ENCODE measurements around the gene ENGASE.
"Not testable (repeated sequence)": the region's sequence is repeated elsewhere in the genome, so short reads cannot be mapped to it uniquely, and the experiment has no call there.

The ENGASE gene, protein sequence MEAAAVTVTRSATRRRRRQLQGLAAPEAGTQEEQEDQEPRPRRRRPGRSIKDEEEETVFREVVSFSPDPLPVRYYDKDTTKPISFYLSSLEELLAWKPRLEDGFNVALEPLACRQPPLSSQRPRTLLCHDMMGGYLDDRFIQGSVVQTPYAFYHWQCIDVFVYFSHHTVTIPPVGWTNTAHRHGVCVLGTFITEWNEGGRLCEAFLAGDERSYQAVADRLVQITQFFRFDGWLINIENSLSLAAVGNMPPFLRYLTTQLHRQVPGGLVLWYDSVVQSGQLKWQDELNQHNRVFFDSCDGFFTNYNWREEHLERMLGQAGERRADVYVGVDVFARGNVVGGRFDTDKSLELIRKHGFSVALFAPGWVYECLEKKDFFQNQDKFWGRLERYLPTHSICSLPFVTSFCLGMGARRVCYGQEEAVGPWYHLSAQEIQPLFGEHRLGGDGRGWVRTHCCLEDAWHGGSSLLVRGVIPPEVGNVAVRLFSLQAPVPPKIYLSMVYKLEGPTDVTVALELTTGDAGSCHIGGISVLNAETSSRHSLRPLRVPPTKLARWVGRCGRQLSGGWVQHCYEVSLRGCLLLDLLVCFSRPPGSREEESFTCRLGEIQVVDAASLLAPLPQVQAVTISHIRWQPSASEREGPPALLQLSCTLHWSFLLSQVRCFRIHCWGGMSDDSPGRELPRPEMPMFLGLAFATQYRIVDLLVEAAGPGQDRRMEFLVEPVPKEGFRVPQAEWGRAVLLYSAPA

DNA sequence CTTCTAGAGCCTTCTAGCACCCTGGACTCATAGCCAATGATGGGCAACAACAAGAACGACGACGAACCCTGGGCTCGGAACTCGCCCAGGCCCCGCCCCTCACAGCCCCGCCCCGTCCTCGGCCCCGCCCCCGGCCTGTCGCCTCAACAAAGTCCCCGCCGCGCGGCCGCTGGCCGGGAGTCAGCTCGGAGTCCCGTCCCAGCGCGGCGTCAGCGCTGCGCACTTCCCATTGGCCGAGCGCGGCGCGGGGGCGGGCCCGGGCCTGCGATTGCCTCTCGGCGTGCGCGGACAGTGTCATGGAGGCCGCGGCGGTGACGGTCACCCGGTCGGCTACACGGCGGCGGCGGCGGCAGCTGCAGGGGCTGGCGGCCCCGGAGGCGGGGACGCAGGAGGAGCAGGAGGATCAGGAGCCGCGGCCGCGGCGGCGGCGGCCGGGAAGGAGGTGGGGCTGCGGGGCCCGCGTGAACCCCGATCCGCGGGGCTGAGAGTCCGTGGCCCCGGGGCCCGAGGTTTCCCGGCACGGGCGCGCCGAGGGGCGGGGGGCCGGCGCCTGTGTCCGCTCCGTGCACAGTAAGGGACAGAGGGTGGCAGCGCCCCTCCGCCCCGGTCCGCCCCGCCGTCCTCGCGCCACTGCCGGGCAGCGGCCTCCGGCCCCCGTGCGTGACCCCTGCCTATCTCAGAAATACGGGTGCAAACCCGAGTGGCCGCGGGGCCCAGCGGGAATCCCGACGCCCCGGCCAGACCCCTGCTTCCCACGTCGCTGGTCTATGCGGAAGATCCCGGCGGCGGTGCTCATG is at the start of gene ENGASE:
TSS of gene ENGASE (plus strand) at position 176 of the 797 bp plus-strand sequence. CDS start at position 297, 121 bp downstream.
- DNase-seq: peak; percentile 94

DNA sequence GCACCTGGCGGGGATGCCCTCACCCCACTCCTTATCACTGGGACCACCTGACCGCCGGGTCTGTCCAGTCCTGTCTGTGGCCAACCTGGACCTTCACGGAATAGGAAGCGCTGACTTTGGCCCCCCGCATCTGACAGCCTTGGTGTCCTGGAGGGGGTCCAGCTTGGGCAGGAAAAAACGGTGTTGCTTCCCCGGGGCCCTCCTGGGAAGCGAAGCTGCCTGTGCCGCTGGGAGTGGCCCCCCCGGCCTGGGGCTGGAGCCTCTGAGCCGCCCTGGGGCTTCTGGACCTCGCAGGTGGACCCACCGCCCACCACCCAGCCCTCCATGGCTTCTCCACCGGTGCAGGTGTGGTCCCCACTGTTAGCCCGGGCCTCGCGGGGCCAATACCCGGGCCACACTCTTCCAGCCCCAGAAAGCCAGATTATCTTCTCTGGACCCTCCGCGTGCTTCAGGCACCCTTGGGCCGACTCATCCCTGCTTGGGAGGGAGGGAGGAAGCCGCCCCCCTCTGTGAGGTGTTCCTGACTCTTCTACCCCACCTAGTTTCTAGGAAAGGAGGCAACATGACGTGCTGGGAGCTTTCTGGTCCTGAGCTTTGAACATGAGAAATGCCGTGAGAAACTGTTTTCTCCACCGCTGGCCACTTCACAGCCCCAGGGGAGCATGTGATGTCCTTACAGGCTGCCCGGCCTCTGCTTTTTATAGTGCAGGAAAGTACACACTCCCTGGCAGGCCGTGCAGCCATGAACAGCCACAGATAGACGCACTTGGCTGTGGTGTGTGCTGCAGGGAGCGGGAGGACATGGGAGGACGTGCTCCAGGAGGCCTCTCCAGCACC is 49.5 kb upstream of the ENGASE start:
- DNase-seq: no peak

DNA sequence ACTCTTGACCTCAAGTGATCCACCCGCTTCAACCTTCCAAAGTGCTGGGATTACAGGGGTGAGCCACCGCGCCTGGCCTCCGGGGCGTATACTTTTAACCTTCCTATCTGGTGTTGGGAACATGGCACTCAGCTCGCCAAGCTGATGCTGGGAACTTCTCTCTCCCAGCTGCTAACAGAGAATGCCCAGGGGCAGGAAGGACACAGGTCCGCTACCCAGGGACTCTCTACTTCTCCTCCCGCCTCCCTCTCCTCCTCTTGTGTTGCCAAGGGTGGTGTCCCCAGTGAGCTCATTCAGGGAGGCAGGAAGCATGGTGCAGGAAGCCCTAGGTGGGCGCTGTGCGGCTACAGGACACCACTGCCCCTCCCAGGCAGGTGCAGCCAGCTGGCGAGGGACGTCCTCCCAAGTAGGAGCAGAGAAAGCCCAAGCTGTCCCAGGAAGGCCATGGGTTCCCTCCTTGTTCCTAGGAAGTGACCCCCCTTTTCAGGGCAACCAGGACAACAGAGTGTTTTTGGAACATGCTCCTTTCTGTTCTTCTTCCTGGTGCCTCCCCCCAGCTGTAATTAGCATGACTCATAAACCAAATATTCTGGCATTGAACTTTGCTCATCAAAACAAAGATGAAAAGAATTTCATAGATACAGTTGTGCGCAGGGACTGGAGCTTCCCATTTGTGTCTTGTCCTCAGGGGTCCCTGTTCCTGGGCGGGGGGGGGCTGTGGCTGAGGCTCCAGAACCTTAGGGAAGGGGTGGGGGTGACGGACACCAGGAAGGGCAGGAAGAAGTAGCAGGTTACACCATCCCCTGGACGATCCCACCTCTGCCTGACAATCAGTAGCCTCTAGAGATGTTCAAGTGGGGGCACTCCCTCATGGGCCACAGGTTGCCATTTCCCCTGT is 48.0 kb upstream of the ENGASE start:
- DNase-seq: no peak

DNA sequence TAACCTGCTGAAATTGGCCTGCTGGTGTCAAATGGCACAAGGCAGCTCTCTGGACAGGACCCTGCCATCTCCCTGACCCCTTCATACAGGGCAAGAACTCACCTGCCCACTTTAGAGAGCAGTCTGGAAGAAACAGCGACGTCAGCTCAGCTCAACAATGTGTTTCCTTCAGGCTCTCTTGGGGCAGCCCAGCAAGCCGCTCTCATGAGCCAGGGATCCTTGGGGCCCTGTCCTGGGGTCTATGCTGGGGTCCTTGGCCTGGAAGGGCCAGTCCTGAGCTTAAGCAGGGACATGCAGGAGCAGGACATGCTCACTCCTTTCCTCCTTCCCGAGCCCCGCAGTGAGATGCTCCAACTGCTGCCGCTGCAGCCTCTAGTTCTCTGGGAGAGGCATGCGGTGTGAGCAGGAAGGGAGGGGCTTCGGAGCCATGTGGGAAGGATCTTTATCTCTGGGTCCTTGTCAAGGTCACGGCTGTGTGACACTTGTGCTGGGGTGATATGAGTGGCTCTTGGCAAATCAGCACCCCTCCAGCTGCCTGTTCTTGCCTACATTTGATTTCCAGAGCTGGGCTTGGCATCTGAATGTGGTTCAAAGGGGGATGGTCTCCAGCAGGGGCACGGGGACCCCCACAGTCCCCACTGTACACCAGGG is 47.2 kb upstream of the ENGASE start:
- no peak for DNase-seq

DNA sequence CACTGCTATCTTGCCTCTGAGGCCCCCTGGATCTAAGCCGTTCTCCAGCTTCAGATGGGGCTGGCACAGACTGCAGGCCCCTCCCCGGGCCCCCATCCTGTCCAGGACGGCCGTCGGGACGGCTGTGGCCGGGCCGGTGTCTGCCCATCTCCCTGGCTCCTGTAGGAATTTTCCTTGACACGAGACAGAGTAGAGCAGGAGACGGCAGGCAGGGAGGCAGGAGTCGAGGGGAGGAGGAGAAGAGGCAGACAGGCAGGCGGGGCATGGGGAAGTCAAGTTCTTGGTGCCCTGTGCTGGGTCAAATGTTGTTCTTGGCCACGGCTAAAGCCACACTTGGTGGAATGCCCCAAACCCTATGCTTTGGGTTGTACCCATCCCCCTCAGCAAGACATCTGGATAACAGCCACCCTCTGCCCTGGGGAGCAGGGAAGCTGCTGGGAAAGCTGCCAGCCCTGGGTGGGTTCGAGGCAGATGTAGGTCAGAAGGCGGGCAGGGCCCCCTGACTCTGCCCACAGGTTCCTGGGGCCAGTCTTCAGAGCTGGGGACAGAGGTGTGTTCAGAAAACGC is 46.6 kb upstream of the ENGASE start:
- no peak for DNase-seq

DNA sequence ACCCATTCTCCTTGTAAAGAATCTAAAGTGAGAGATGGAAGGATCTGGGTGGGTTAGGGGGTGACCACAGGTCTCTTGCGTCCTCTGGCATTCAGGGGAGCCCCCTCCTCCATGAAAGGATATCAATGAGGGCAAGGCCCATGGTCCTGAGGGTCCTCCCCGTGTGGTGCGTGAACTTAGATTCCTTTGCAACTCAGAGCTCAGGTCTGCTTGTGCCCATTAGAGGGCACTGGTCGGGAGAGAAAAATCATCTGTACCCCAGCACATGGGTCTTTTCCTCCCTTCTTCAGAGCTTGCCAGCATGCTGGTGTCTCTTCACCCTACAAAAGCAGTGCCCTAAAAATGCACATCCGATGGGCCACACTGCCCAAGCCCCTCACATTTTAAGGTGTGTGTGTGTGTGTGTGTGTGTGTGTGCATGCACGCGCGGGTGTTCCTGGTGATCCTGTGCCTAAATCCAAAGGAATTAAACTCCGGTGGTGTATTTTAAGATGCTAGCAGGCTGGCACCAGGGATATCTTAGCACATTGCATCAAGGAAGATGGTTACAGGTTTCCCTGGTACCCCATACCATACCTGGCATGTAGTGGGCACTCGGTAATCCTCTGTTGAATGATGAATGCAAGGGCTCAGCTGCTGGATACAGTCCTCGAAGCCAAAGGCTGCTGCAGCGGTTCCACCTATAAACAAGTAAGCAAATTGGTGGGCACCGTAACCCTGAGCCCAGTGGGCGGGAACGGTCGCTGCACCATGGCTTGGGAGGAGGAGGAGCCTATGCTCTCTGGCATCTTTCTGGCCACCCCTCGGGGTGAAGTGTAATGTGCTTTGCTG is 45.9 kb upstream of the ENGASE start:
- DNase-seq: no peak

DNA sequence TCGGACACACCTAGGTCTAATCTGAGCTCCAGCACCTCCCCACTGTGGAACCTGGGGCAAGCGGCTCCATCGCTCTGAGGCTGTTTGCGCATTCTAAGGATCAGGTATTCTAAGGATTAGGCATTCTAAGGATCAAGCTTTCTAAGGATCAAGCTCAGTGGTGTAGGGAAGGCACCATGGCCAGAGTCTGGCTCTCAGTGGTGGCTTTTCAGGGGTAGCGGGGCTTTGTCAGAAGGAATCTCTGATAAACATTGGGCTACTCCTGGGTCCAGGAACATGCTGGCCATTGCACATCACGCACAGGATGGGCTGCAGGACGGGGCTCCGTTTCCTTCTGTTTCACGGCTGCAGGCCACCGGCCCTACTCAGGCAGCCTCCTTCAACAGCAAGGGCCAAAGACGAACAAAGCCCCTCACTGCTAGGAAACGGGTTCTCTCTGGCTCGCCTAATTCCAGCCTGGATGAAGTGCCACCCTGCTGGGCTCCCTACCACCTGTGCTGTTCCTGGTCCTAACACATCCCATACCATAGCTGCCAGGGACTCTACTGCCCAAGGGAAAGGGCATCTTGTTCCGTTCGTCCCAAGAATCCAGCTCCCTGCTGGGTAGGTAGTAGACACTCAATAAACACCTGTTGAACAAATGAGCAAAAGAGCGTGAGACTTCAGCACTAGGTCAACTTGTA is 45.2 kb upstream of the ENGASE start:
- DNase-seq: no peak

DNA sequence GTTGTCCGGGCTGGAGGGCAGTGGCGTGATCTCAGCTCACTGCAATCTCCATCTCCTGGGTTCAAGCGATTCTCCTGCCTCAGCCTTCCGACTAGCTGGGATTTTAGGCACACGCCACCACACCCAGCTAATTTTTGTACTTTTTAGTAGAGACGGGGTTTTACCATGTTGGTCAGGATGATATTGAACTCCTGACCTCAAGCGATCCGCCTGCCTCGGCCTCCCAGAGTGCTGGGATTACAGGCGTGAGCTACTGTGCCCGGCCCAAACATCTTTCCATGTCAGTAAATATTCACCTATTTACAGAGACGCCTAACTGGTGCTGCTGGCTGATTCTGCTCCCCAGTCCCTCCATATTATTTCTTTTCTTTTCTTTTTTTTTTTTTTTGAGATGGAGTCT is 44.0 kb upstream of the ENGASE start:
- not testable (repeated sequence) for DNase-seq

DNA sequence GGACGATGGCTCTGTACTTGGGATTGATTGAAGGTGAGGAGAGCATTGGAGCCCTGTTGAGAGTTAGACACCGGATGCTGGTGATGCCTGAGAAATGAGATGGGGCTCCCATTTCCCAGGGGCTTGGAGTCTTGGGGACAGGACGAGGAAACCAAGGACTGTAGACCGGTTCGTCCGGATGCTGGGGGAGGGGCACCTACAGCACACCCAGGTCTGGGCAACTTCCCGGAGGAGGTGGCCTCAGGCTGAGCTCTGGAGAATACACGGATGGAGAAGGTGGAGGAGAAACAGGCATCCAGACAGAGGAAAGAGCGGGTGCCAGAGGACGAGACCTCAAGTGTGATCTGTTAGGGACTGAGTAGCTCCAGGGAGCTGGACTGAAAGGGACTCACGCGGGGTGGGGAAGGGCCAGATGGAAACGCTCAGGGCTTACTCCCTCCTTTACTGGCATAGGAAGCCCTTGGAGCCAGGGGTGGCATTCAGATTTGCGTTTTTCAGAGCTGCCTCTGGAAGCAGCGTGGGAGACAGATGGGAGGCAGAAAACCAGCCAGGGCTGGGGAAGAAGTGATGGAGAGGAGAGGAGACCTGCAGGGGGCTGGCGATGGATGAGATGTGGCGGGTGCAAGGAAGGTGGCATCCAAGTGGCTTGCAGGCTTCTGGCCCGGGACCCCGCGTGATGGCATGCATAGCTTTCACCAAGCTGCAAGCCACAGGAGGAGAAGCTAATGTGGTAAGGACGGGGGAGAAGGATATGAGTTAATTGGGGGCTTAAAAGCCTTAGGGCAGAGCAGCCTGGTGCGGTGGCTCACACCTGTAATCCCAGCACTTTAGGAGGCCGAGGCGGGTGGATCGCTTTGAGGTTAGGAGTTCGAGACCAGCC is 42.4 kb upstream of the ENGASE start:
- no peak for DNase-seq

DNA sequence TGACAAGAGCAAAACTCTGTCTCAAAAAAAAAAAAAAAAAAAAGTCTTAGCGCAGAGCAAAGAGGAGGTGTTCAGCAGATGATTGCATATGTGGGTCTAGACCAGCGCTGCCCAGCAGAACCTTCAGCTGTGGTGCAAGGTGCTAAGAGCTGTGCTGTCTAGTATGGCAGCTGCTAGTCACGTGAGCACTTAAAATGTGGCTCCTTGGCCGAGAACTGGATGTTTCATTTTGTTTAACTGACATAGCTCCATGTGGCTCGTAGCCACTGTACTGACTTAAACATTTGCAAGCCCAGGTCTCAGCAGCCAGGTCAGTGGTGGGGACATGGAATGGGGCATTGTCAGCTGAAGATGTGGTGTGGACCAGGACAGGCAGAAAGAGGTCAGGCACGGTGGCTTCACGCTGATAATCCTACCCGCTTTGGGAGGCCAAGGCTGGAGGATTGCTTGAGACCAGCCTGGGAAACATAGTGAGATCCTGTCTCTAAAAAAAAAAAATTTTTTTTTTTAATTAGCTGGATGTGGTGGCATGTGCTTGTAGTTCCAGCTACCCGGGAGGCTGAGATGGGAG is 41.5 kb upstream of the ENGASE start:
- DNase-seq: no peak

DNA sequence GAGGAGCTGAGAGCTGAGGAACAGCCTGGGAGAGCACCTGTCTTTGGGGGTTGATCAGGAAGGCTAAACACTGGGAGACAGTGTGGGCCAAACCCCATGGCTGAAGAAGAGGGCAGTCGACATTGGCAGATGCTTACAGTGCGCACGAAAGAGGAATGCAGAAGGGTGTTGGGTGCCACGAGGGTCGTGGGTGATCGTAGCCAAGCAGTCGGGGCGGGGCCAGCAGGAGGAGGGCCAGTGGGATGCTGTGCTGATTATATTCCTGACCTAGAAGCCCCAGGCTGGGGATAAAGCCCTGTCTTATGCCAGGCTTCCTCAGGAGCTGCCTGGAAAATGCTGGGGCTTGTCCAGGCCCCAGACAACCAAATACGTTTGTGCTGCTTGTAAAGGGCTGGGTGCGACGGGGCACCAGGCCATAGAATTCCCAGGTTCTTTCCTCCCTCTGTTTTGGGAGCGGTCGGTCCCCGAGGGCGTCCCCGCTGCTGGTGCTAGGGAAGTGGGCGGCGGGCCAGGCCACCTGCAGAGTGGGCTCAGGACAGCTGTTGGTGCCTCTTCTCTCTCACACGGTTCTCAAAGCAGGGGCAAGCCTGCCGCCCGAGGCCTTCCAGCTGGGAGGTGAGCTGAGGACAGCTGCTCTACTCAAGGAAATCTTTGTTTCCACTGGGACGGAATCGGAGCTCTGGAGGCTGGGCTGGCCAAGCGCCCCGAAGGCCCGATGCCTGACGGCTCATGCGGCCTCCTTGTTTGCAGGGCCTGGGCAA is 40.7 kb upstream of the ENGASE start:
- no peak for DNase-seq

DNA sequence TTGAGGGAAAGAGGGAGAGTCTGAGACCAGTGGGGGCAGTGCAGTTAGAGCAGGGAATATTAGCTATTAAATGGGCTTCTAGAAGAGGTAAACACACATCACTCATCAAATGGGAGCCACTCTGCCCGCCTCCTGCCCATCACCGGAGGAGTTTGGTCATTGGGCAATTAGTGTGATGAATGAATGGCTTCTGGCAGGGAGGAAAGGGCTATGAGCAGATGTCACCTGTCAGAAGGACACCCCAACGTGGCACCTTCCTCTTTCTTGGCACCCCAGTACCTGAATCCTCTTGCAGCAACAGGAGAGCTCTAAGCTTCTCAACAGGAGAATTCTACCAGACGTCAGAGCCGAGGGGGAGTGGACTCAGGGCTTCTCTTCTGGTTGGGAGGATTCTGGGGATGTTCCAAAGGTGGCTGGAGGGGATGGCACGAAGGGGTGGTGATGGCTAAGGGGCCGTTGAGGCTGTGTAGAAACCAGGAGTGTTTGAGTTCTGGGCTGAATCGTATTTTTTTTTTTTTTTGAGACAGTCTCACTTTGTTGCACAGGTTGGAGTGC is 39.6 kb upstream of the ENGASE start:
- DNase-seq: no peak

DNA sequence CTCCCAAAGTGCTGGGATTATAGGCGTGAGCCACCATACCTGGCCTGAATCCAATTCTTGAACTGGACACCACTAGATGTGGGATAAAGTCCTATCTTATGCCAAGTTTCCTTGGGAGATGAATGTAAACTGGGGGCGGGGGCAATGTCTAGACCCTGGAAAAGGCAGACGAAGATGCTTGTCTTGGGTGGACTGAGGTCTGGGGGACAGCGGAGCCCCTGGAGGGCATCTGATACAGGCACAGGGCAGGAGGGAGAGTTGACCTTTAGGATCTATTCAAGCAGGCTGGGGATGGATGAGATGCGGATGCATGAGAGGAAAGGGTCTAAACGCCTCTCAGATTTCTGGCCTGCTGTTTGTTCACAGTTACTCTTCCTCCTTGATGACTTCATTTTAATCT is 38.9 kb upstream of the ENGASE start:
- DNase-seq: no peak

DNA sequence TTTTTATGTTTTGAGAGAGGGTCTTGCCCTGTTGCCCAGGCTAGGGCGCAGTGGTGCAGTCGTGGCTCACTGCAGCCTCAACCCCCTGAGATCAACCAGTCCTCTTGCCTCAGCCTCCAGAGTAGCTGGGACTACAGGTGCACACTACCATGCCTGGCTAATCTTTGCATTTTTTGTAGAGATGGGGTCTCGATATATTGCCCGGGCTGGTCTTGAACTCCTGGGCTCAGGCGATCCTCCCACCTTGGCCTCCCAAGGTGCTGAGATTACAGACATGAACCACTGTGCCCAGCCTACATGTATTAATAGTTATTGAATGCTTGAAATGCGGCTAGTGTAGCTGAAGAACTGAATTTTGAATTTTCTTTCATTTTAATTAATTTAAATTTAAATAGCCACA is 38.4 kb upstream of the ENGASE start:
- no peak for DNase-seq

DNA sequence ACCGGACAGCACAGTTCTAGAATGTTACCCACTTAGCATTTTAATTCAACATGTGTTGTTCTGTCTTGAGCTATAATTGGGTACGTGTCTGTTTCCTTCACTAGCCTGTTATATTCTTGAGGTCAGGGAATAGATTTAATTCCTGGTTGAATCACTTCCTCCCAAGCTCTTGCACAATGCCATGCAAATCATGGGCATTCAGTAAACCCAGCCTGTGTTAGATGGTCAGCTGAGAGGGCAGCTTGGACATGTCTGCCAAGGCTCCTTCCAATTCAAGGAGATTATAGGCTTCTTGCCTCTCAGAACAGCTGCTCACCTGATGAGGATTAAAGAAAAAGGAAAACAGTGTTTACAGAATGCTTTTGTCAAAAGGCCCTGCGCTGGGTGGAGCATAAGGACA is 38.0 kb upstream of the ENGASE start:
- DNase-seq: no peak

DNA sequence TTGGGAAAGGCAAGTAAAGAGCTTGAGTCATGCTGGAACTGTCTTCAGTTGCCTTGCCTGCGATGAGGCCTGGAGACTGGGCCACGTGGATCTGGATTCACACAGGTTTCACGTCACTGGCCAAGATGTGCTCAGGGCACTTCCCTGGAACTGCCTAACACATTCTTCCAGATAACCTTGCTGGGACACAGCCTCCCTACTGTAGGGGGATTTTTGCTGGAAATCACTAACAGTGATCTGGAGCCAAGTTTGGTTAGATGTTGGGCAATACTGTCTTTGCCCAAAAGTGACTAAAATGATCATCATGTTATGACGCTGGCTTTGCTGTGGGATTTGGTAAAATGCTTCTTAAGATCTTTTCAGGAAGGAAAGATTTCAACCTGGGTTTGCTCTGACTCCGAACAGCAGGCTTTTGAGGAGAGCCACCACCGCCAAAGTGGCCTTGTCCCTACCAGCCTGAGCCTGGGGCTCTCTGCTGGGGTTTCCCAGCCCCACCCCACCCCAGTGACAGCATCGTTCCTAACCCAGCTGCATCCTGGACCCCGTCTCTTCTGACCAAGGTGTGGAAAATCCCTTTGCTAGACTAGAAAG is 36.0 kb upstream of the ENGASE start:
- DNase-seq: no peak
